Activated CD4-positive, alpha-beta T cell treated with anti-CD3 and anti-CD28 coated beads for 24 hours (primary cell): Measurements from ENCODE around the gene KRT27.
"Not testable (repeated sequence)": the region's sequence is repeated elsewhere in the genome, so short reads cannot be mapped to it uniquely, and the experiment has no call there.

ENCODE experiments used
- DNase-seq, 2 donors: peaks; one replicate each; pipeline ENCODE4 v3.0.0-alpha.2; 2020; ENCODE audit warnings: low read depth in 2 of 2

The KRT27 gene

DNA sequence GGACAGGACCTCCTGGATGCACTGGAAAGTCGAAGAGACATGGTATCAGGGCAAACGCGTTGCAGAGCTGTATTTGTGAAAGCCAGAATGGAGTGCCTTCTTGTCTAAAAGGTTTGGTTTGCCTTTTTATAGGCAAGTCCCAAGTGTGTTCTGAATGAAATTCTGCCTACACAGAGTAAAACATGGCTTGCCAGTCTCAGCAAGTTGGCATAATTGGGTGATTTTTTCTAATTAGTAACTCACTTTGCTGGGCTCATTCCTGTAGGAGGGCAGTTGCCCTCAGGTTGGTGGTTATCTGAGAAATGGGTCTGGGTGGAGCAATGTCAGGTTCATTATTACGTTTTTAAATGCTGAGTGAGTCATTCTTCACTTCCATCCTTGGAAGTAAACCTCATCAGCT is 27.1 kb downstream of the KRT27 start, which contains the start of gene KRT25:
Gene KRT25, minus strand, starts transcription at position 101 of the 400 bp plus-strand sequence. Its CDS starts 60 bp downstream, at position 41.
- DNase-seq: no peak

DNA sequence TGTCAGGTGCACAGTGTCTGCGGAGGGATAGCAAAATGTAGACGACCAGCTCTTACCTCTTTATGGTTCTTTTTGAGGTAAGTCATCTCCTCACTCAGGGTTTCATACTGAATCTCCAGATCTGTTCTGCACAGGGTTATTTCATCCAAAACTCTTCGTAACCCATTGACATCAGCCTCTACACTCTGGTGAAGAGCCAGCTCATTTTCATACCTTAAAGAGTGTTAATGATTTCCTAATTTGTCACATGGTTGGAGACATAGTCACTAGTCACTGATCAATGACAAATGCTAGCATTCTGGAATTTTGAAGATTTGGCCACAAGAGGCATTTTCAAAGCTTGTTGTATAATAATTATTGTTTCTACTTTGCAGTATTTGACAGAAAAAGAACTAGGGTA is 28.5 kb downstream of the KRT27 start:
- DNase-seq: no peak

DNA sequence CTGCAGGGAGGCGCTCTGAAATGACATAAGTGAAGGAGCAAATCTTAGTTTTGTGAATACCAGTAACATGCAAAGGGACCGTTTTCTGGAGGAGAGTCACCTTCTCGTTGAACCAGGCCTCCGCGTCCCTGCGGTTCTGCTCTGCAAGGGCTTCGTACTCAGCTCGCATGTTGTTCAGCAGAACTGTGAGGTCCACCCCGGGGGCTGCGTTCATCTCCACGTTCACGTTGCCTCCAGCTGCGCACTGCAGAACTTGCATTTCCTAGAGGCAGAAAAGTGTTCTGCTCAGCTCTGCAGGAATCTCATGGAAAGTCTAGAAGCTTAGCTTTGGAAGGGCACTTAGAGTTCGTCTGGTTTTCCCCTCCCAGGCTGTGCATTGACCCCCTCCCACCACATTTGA is 31.3 kb downstream of the KRT27 start:
- no peak for DNase-seq

DNA sequence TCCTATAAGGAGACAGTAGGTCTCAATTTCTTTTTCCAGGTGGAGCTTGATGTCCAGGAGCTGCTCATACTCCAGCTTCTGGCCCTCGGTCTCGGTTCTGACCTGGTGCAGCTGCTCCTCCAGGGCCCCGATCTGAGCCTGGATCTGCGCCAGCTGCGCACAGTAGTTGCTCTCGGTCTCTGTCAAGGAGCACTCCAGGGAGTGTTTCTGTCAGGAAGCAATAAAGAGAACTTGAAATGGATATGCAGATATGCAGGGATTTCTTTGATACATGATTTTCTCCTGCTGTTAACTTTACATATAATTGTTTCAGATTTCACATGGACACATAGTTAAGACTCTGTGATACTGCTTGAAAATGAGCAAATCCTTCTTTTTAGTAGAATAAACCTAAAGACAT is 32.0 kb downstream of the KRT27 start:
- DNase-seq: no peak

DNA sequence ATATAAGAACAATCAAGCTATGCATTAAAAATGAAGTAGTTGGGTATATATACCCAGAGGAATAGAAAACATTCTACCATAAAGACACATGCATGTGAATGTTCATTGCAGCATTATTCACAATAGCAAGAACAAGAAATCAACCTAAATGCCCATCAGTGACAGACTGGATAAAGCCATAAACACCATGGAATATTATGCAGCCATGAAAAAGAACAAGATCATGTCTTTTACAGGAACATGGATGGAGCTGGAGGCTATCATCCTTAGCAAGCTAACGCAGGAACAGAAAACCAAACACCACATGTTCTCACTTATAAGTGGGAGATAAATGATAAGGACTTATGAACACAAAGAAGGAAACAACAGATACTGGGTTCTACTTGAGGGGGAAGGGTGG is 33.7 kb downstream of the KRT27 start:
- not testable (repeated sequence) for DNase-seq

DNA sequence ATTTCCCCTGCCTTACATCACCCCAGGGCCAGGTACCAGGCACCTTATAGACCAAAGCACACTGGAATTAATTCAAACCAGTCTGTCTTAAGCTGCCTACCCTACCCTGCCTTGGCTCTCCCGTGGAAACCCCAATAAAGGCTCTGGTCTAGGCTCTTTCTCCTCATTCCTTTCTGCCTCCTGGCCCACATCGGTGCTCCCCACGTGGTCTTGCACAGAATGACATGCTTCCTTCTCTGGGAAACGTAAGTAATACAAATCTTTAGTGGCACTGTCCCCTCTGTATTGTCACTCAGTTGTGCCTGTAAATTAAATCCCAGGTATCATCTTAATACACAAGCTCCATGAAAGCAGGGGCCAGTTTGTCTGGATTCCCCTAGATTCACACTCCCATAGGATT is 43.8 kb downstream of the KRT27 start:
- no peak for DNase-seq

DNA sequence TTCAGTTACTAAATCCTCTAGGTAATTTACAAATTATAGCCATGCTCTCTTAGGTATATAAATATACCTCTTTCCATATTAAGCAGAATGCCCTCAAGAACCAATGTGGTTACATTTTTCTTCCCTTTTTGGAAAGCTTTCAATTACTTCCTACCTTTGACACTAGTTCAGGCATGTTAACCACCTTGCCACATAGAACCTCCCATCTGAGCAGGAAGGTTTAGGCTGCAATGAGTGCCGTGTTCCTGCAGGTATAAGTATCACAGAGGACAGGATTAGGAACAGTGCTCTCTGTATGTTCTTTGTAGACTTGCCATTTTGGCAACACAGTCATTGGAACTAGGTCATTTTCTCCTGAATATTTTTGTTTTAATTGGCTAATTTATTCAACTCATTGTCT is 47.3 kb downstream of the KRT27 start:
- DNase-seq: no peak

DNA sequence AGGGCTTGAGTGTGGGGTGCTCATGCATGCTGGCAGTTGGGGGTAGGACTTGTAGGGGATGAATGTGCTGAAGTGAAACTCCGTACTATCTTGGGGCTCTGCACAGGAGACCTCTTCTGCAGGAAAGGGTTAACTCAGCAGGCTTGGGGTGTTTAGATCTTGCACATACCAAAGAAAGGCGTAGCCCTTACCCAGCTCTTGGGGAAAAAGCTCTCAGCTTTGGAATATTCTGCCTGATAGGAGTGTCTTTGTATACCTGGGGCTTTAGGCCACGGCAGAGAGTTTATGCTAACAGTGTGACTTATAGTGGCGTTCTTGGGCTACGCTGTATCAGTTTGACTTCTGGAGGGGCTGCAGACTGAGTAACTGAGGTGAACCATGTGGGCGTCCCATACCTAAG is 48.3 kb downstream of the KRT27 start:
- DNase-seq: no peak

DNA sequence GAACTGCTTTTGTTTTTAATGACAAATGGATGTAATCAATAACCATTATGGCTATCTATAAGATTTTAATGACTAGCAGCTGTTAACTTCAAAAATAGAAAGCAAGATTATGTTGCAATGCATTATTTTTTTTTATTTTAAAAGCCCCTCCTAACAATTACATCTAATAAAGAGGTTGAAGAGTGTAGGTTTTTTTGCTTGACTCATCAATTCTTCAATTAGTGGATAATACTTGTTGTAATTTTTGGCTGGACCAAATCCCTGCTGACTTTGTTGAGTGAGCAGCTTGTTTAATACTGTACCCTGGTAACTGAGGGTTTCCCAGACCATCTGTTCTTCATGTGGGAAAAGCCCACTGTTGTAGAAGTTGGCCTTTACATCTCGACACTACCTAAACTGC is 51.4 kb downstream of the KRT27 start:
- no peak for DNase-seq

DNA sequence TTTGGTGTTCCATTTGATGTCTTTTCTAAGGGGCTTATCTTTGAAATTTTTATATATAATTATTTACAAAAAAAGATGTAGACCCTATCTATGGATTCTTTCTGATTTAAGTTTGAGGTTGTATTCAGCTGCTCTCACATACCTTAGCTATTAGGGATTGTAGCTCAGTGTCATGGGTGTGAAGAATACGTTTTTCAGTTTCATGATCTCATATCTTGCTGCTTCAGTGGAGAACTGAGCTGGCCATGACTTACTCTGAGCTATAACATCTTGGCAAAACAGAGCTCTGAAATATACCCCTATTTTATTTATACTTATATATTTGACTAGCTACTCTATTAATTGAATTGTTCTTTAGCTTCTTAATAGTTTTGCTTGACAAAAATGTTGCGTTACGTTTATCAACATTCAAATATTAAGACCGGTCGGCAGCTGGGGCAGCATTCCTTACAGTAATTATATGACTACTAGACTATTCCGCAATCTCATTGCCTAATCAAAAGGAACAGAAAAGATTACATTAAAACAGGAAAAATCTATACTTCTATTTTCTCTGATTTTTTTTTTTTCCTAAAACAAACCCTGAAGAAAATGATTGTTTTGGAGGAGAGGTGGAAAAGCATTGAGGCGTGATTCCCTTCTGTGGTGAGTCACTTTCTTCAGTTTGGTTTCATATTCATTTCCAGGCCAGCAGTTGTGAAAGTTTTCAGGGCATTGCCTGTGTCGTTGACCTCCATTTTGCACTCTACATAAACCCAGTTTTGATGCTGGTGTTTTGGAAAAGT is 54.7 kb downstream of the KRT27 start:
- DNase-seq: no peak

DNA sequence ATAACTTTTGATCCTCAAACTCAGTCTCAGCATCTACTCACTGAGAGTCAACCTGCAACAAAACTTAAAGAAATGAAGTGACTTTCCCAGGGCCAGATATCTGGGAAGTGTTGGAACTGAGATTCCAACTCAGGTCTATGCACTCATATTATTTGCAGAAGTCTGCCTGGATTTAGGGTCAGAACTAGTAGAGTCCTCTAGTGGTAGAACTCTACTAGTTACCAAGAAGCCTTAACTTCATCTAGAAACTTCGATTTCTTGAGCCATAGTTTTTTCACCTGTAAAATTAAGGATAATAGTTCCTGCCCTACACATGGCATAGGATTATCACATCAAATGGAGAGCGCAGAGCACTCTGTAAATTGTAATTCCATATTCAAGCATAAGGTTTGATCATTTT is 55.4 kb downstream of the KRT27 start:
- no peak for DNase-seq
